HepG2 (cell line): ENCODE measurements around the gene TTPAL. TPM values are rescaled to one million over a fixed set of nuclear protein-coding genes. Genes with fewer than 3 reads are reported as not detected.
A peak's percentile ranks its signal among the peaks of the same experiment; 100 is the strongest.

Source experiments
- CHD2 ChIP-seq: IDR thresholded peaks from 2 replicates; pipeline ENCODE4 v1.6.1; 2011; ENCODE audit warnings: low read depth, low read length, improper control_type of control experiment
- CSRNP2 ChIP-seq: sonication (generic); formaldehyde crosslinking; conservative IDR thresholded peaks from 2 replicates; pipeline ENCODE4 v1.8.0; 2022; ENCODE audit warnings: low read depth, missing genetic modification reagents
- NRL ChIP-seq: sonication (generic); formaldehyde crosslinking; IDR thresholded peaks from 2 replicates; pipeline ENCODE4 v1.5.0; 2020; ENCODE audit warnings: missing genetic modification reagents, mild to moderate bottlenecking, moderate library complexity, borderline replicate concordance
- PAWR ChIP-seq: sonication (generic); formaldehyde crosslinking; IDR thresholded peaks from 2 replicates; pipeline ENCODE4 v1.4.0; 2020; ENCODE audit warnings: missing genetic modification reagents, mild to moderate bottlenecking, borderline replicate concordance
- RCOR2 ChIP-seq: IDR thresholded peaks from 2 replicates; pipeline ENCODE4 v1.6.1; 2016; ENCODE audit warnings: missing biosample characterization, missing genetic modification reagents
- REST ChIP-seq, 2 experiments: IDR thresholded peaks; 2 replicates each; pipeline ENCODE4 v1.6.1; 2011 to 2012; ENCODE audit warnings: low read length in 2 of 2, borderline replicate concordance in 1 of 2, low read depth in 1 of 2, mild to moderate bottlenecking in 1 of 2, moderate library complexity in 1 of 2
- SKIL ChIP-seq: sonication (generic); formaldehyde crosslinking; IDR thresholded peaks from 2 replicates; pipeline ENCODE4 v1.8.0; 2022; ENCODE audit warnings: missing genetic modification reagents, mild to moderate bottlenecking, moderate library complexity, borderline replicate concordance
- ZNF275 ChIP-seq: sonication (generic); formaldehyde crosslinking; IDR thresholded peaks from 2 replicates; pipeline ENCODE4 v1.8.0; 2022; ENCODE audit warnings: missing genetic modification reagents, mild to moderate bottlenecking, inconsistent platforms, borderline replicate concordance
- ZNF343 ChIP-seq: sonication (generic); formaldehyde crosslinking; IDR thresholded peaks from 2 replicates; pipeline ENCODE4 v1.4.0; 2020; ENCODE audit warnings: mild to moderate bottlenecking, missing genetic modification reagents
- ZNF44 ChIP-seq: sonication (generic); formaldehyde crosslinking; IDR thresholded peaks from 2 replicates; pipeline ENCODE4 v1.5.1; 2020; ENCODE audit warnings: mild to moderate bottlenecking, missing genetic modification reagents
- ZNF550 ChIP-seq: sonication (generic); formaldehyde crosslinking; IDR thresholded peaks from 2 replicates; pipeline ENCODE4 v1.4.0; 2020; ENCODE audit warnings: mild to moderate bottlenecking, missing genetic modification reagents, borderline replicate concordance
- ZNF609 ChIP-seq: sonication (generic); formaldehyde crosslinking; IDR thresholded peaks from 2 replicates; pipeline ENCODE4 v1.4.0; 2020; ENCODE audit warnings: mild to moderate bottlenecking, missing genetic modification reagents, borderline replicate concordance
- ZSCAN9 ChIP-seq: IDR thresholded peaks from 2 replicates; pipeline ENCODE4 v1.6.1; 2016; ENCODE audit warnings: borderline replicate concordance
- polyA plus RNA-seq, 8 experiments: library from polyadenylated mRNA; depleted of rRNA in 3 of 8; stranded (reverse) in 7 of 8; unstranded in 1 of 8; fragments of >200 nt; fragmentation: Illumina TruSeq in 4 of 8; extraction: Trizol in 4 of 8; gene quantifications; 2 replicates each; pipeline versions ENCODE4 v1.2.1 to v1.2.3, GENCODE V29; 2011 to 2016; ENCODE audit warnings: low read depth in 4 of 8, missing spikeins in 1 of 8, mixed read lengths in 1 of 8; ENCODE audit not compliant: insufficient read depth in 1 of 8
- total RNA-seq, 5 experiments: library from RNA; depleted of rRNA; stranded (reverse); fragments of >200 nt; fragmentation: Illumina TruSeq; extraction: Trizol; gene quantifications; 2 replicates each; pipeline ENCODE4 v1.2.3, GENCODE V29; 2016; ENCODE audit warnings: low read depth in 1 of 5

TTPAL gene
- total and polyA plus RNA-seq, 2 of the 13 experiments (the other 11 are each of a cell fraction or from before 2014, with no cell fraction given) = 4.3 to 18.8 TPM

GRCh38 chr20:44435630-44436335, 39.9 kb upstream of the TTPAL start (continued):
- TF ChIP-seq ZNF343 (CRISPR knock-in tag) = no peak
- TF ChIP-seq REST (IDR thresholded peaks at IDR 0.05; ENCODE audit: borderline replicate concordance in 1 of 2, low read depth in 1 of 2, low read length in 2 of 2) = no peak
- no peak for TF ChIP-seq SKIL
- 0 out of 2 replicates have a peak, but pooled peaks have one; percentile 45 for TF ChIP-seq NRL (CRISPR knock-in tag)
- peak; percentile 70; the same call in 1 of the 2 replicates for TF ChIP-seq RCOR2 (CRISPR knock-in tag)
- TF ChIP-seq ZNF550 (CRISPR knock-in tag) = no peak
- no peak for TF ChIP-seq CHD2
- no peak for TF ChIP-seq CSRNP2
- no peak for TF ChIP-seq PAWR
- no peak for TF ChIP-seq ZSCAN9
- no peak for TF ChIP-seq ZNF609 (CRISPR knock-in tag)
- TF ChIP-seq ZNF44 (CRISPR knock-in tag) = peak; percentile 53; the same call in 1 of the 2 replicates
- no peak for TF ChIP-seq ZNF275 (CRISPR knock-in tag)
